GM23338 (cell line): ENCODE measurements around the gene ZNF273. TPM values are rescaled to one million over a fixed set of nuclear protein-coding genes. Genes with fewer than 3 reads are reported as not detected.

ENCODE experiments used
- ATAC-seq: fragments of 200-7000 bp; cut with Tn5 transposase; 3 replicates; pipeline ENCODE4 v1.9.1; 2020
- DNase-seq: peaks from one replicate; pipeline ENCODE4 v3.0.0-alpha.2; 2015; ENCODE audit warnings: low spot score
- H2AFZ ChIP-seq: fragments of 200-600 bp; sonication (generic); 2 replicates; pipeline ENCODE4 v1.8.0; 2016; ENCODE audit warnings: antibody characterized with exemption, mild to moderate bottlenecking, moderate library complexity
- H3F3A ChIP-seq: fragments of 200-600 bp; sonication (generic); replicated peaks from 2 replicates; pipeline ENCODE4 v1.8.0; 2017; ENCODE audit warnings: antibody characterized with exemption, mixed run types, low read depth
- H3K27ac ChIP-seq: fragments of 200-600 bp; sonication (generic); 2 replicates; pipeline ENCODE4 v1.6.1; 2016; ENCODE audit warnings: low read depth
- H3K27me3 ChIP-seq: fragments of 200-600 bp; sonication (generic); 2 replicates; pipeline ENCODE4 v1.8.0; 2016; ENCODE audit warnings: mild to moderate bottlenecking, mixed run types, moderate library complexity; ENCODE audit not compliant: insufficient read depth
- H3K36me3 ChIP-seq: fragments of 200-600 bp; sonication (generic); 2 replicates; pipeline ENCODE4 v1.8.0; 2016; ENCODE audit warnings: mild to moderate bottlenecking; ENCODE audit not compliant: insufficient read depth
- H3K4me1 ChIP-seq: fragments of 200-600 bp; sonication (generic); 2 replicates; pipeline ENCODE4 v1.8.0; 2016; ENCODE audit warnings: mild to moderate bottlenecking, moderate library complexity; ENCODE audit not compliant: insufficient read depth
- H3K4me2 ChIP-seq: fragments of 200-600 bp; sonication (generic); 2 replicates; pipeline ENCODE4 v1.7.1; 2017; ENCODE audit warnings: mixed run types
- H3K4me3 ChIP-seq: fragments of 200-600 bp; sonication (generic); 2 replicates; pipeline ENCODE4 v1.6.1; 2016; ENCODE audit warnings: mixed run types
- H3K79me2 ChIP-seq: fragments of 200-600 bp; sonication (generic); replicated peaks from 2 replicates; pipeline ENCODE4 v1.8.0; 2017; ENCODE audit warnings: mild to moderate bottlenecking; ENCODE audit not compliant: insufficient read depth
- H3K9me2 ChIP-seq: fragments of 200-600 bp; sonication (generic); 2 replicates; pipeline ENCODE4 v1.8.0; 2017; ENCODE audit not compliant: insufficient read depth
- H4K20me1 ChIP-seq: fragments of 200-600 bp; sonication (generic); replicated peaks from 2 replicates; pipeline ENCODE4 v1.8.0; 2017; ENCODE audit warnings: mild to moderate bottlenecking; ENCODE audit not compliant: insufficient read depth
- H3K27ac Mint-ChIP-seq: 2 replicates; pipeline ENCODE4 v1.8.0; 2020; ENCODE audit warnings: inconsistent platforms, mild to moderate bottlenecking, moderate library complexity, mixed read lengths
- H3K27me3 Mint-ChIP-seq: 3 replicates; pipeline ENCODE4 v1.8.0; 2022; ENCODE audit warnings: low read depth, mild to moderate bottlenecking, moderate library complexity, mixed read lengths, inconsistent platforms; ENCODE audit not compliant: insufficient read depth, poor library complexity
- H3K36me3 Mint-ChIP-seq: 3 replicates; pipeline ENCODE4 v1.8.0; 2021; ENCODE audit warnings: low read depth, mild to moderate bottlenecking, inconsistent platforms, moderate library complexity, mixed read lengths
- H3K4me1 Mint-ChIP-seq: 3 replicates; pipeline ENCODE4 v1.8.0; 2020; ENCODE audit warnings: mild to moderate bottlenecking, inconsistent platforms, mixed read lengths
- H3K4me3 Mint-ChIP-seq: 3 replicates; pipeline ENCODE4 v1.8.0; 2021; ENCODE audit warnings: moderate library complexity, mild to moderate bottlenecking, inconsistent platforms, mixed read lengths
- H3K9me3 Mint-ChIP-seq: 3 replicates; pipeline ENCODE4 v1.8.0; 2020; ENCODE audit warnings: moderate library complexity, mild to moderate bottlenecking, inconsistent platforms, mixed read lengths
- CREB1 ChIP-seq: fragments of 250-450 bp; sonication (Bioruptor Pico); IDR thresholded peaks from 2 replicates; pipeline ENCODE4 v1.5.0; 2020; ENCODE audit warnings: low read depth, mild to moderate bottlenecking, moderate library complexity
- EZH2phosphoT487 ChIP-seq: fragments of 200-600 bp; sonication (generic); IDR thresholded peaks from one replicate; pipeline ENCODE4 v1.8.1; 2018; ENCODE audit warnings: antibody characterized with exemption; ENCODE audit not compliant: unreplicated experiment
- JUNB ChIP-seq: IDR thresholded peaks from one replicate; pipeline ENCODE4 v1.6.1; 2016; ENCODE audit warnings: antibody characterized with exemption; ENCODE audit not compliant: unreplicated experiment
- NANOG ChIP-seq: IDR thresholded peaks from 2 replicates; pipeline ENCODE4 v1.6.1; 2016; ENCODE audit warnings: antibody characterized with exemption, borderline replicate concordance
- POLR2AphosphoS5 ChIP-seq: IDR thresholded peaks from 2 replicates; pipeline ENCODE4 v1.6.1; 2016; ENCODE audit warnings: antibody characterized with exemption, low read depth
- STAT1 ChIP-seq: IDR thresholded peaks from one replicate; pipeline ENCODE4 v1.6.1; 2016; ENCODE audit warnings: antibody characterized with exemption; ENCODE audit not compliant: unreplicated experiment
- ZNF114 ChIP-seq: fragments of 250-450 bp; sonication (Bioruptor Pico); IDR thresholded peaks from 2 replicates; pipeline ENCODE4 v1.5.0; 2020; ENCODE audit warnings: mild to moderate bottlenecking, moderate library complexity
- polyA plus RNA-seq: library from polyadenylated mRNA; unstranded; fragments of >200 nt; fragmentation: Nextera tagmentation; extraction: Ambion mirVana; gene quantifications from 2 replicates; pipeline ENCODE4 v1.2.1, GENCODE V29; 2016
- total RNA-seq: library from RNA; depleted of rRNA; stranded (reverse); fragments of >200 nt; shearing (Covaris generic); gene quantifications from 2 replicates; pipeline ENCODE4 v1.2.3, GENCODE V29; 2014
- TF ChIP-seq, protein P1 (sequence below): IDR thresholded peaks from 2 replicates; pipeline ENCODE4 v1.6.1; 2016; ENCODE audit warnings: antibody characterized with exemption
- TF ChIP-seq, protein P2 (sequence below), 2 experiments: fragments of 200-600 bp in 1 of 2; sonication (generic) in 1 of 2; conservative IDR thresholded peaks; 2 replicates each; pipeline versions ENCODE4 v1.5.1 to v1.6.1; 2016 to 2017; ENCODE audit warnings: antibody characterized with exemption in 2 of 2, low read depth in 2 of 2, mild to moderate bottlenecking in 2 of 2, moderate library complexity in 1 of 2
- TF ChIP-seq, protein P3 (sequence below): IDR thresholded peaks from one replicate; pipeline ENCODE4 v1.6.1; 2018; ENCODE audit warnings: antibody characterized with exemption; ENCODE audit not compliant: unreplicated experiment
- TF ChIP-seq, protein P4 (sequence below): fragments of 250-450 bp; sonication (Bioruptor Pico); IDR thresholded peaks from 2 replicates; pipeline ENCODE4 v1.5.0; 2020; ENCODE audit warnings: mild to moderate bottlenecking, moderate library complexity

ZNF273 gene
- total and polyA plus RNA-seq, 2 experiments from 2014 or later: 16.4 to 34.3 TPM

DNA sequence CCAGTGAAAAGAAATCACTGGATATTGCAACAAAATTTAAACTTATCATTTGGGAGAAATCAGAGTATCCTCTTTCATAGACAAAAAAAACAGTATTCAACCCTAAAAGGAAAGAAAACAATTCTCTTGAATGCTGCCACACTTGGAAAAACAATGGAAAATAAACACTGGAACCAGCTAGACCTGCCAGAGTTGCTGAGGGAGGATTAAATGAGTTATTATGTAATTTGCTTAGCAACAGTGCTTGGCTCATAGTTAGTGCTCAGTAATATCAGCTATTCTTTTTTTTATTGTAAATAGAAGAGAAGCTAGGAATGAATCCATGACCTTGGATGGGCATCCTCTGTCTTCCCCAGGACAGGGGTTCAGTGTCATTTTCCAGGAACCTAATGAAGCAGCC, 11.0 kb upstream of the ZNF273 start (continued):
- TF ChIP-seq, protein P1, sequence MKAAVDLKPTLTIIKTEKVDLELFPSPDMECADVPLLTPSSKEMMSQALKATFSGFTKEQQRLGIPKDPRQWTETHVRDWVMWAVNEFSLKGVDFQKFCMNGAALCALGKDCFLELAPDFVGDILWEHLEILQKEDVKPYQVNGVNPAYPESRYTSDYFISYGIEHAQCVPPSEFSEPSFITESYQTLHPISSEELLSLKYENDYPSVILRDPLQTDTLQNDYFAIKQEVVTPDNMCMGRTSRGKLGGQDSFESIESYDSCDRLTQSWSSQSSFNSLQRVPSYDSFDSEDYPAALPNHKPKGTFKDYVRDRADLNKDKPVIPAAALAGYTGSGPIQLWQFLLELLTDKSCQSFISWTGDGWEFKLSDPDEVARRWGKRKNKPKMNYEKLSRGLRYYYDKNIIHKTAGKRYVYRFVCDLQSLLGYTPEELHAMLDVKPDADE: no peak
- TF ChIP-seq NANOG (no peak), POLR2AphosphoS5 (no peak)

DNA sequence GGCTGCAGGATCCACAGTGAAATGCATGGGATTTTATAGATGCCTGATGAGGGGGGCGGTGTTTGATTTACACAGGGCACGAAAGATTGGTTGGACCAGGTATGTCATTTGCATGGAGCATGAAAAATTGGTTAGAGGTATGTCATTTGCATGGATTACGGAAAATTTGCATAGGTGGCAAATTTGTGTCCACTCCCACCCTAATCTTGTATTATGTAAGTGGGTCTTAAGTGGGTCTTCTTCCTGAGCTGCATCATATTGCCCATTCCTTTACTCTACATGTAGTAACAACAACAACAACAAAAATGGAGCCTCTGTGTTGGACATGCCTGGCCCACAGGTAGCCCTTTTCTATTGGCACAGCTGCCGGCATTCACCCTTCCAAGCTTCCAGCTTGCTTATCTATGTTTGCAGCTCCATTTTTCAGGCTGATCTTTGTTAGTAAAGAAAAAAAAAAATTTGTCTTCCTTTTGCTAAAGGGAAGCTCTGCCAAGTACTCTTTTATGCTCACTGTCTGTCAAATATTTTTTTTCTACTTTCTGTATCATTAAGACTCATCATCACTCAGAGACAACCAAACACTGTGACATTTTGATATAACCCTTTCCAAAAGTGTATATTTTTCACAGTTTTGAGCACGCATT, 10.3 kb upstream of the ZNF273 start:
- no peak overlapping the region for H3K4me3 ChIP-seq
- no peak overlapping the region for H3K27ac Mint-ChIP-seq
- no peaks in the 10 kb centered on the region for H3K36me3 ChIP-seq
- peaks cover 41% of the 10 kb centered on the region for H3K27me3 Mint-ChIP-seq
- H3K27me3 ChIP-seq: peaks cover 45% of the 10 kb centered on the region
- H3K9me2 ChIP-seq: no peaks in the 10 kb centered on the region
- no peak overlapping the region for H3K27ac ChIP-seq
- no peak overlapping the region for H2AFZ ChIP-seq
- peaks cover 8% of the 10 kb centered on the region for H3K4me1 ChIP-seq
- no peaks in the 10 kb centered on the region for H3F3A ChIP-seq
- no peak for DNase-seq
- no peak overlapping the region for H3K4me2 ChIP-seq
- H3K4me3 Mint-ChIP-seq: no peak overlapping the region
- H3K4me1 Mint-ChIP-seq: peaks cover 13% of the 10 kb centered on the region
- no peaks in the 10 kb centered on the region for H3K79me2 ChIP-seq
- H4K20me1 ChIP-seq: no peaks in the 10 kb centered on the region
- H3K36me3 Mint-ChIP-seq: no peaks in the 10 kb centered on the region; the same call in 2 of the 3 replicates
- ATAC-seq: no peak
- no peaks in the 10 kb centered on the region; the same call in 2 of the 3 replicates for H3K9me3 Mint-ChIP-seq
- TF ChIP-seq JUNB (no peak), POLR2AphosphoS5 (no peak), CREB1 (CRISPR knock-in tag) (no peak), ZNF114 (CRISPR knock-in tag) (no peak), EZH2phosphoT487 (no peak), NANOG (no peak), STAT1 (no peak)
- TF ChIP-seq, protein P2, sequence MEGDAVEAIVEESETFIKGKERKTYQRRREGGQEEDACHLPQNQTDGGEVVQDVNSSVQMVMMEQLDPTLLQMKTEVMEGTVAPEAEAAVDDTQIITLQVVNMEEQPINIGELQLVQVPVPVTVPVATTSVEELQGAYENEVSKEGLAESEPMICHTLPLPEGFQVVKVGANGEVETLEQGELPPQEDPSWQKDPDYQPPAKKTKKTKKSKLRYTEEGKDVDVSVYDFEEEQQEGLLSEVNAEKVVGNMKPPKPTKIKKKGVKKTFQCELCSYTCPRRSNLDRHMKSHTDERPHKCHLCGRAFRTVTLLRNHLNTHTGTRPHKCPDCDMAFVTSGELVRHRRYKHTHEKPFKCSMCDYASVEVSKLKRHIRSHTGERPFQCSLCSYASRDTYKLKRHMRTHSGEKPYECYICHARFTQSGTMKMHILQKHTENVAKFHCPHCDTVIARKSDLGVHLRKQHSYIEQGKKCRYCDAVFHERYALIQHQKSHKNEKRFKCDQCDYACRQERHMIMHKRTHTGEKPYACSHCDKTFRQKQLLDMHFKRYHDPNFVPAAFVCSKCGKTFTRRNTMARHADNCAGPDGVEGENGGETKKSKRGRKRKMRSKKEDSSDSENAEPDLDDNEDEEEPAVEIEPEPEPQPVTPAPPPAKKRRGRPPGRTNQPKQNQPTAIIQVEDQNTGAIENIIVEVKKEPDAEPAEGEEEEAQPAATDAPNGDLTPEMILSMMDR (conservative IDR thresholded peaks at IDR 0.05; ENCODE audit: low read depth in 2 of 2): no peak
- TF ChIP-seq, protein P3, sequence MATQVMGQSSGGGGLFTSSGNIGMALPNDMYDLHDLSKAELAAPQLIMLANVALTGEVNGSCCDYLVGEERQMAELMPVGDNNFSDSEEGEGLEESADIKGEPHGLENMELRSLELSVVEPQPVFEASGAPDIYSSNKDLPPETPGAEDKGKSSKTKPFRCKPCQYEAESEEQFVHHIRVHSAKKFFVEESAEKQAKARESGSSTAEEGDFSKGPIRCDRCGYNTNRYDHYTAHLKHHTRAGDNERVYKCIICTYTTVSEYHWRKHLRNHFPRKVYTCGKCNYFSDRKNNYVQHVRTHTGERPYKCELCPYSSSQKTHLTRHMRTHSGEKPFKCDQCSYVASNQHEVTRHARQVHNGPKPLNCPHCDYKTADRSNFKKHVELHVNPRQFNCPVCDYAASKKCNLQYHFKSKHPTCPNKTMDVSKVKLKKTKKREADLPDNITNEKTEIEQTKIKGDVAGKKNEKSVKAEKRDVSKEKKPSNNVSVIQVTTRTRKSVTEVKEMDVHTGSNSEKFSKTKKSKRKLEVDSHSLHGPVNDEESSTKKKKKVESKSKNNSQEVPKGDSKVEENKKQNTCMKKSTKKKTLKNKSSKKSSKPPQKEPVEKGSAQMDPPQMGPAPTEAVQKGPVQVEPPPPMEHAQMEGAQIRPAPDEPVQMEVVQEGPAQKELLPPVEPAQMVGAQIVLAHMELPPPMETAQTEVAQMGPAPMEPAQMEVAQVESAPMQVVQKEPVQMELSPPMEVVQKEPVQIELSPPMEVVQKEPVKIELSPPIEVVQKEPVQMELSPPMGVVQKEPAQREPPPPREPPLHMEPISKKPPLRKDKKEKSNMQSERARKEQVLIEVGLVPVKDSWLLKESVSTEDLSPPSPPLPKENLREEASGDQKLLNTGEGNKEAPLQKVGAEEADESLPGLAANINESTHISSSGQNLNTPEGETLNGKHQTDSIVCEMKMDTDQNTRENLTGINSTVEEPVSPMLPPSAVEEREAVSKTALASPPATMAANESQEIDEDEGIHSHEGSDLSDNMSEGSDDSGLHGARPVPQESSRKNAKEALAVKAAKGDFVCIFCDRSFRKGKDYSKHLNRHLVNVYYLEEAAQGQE: no peak
- TF ChIP-seq, protein P1: no peak
- TF ChIP-seq, protein P4, sequence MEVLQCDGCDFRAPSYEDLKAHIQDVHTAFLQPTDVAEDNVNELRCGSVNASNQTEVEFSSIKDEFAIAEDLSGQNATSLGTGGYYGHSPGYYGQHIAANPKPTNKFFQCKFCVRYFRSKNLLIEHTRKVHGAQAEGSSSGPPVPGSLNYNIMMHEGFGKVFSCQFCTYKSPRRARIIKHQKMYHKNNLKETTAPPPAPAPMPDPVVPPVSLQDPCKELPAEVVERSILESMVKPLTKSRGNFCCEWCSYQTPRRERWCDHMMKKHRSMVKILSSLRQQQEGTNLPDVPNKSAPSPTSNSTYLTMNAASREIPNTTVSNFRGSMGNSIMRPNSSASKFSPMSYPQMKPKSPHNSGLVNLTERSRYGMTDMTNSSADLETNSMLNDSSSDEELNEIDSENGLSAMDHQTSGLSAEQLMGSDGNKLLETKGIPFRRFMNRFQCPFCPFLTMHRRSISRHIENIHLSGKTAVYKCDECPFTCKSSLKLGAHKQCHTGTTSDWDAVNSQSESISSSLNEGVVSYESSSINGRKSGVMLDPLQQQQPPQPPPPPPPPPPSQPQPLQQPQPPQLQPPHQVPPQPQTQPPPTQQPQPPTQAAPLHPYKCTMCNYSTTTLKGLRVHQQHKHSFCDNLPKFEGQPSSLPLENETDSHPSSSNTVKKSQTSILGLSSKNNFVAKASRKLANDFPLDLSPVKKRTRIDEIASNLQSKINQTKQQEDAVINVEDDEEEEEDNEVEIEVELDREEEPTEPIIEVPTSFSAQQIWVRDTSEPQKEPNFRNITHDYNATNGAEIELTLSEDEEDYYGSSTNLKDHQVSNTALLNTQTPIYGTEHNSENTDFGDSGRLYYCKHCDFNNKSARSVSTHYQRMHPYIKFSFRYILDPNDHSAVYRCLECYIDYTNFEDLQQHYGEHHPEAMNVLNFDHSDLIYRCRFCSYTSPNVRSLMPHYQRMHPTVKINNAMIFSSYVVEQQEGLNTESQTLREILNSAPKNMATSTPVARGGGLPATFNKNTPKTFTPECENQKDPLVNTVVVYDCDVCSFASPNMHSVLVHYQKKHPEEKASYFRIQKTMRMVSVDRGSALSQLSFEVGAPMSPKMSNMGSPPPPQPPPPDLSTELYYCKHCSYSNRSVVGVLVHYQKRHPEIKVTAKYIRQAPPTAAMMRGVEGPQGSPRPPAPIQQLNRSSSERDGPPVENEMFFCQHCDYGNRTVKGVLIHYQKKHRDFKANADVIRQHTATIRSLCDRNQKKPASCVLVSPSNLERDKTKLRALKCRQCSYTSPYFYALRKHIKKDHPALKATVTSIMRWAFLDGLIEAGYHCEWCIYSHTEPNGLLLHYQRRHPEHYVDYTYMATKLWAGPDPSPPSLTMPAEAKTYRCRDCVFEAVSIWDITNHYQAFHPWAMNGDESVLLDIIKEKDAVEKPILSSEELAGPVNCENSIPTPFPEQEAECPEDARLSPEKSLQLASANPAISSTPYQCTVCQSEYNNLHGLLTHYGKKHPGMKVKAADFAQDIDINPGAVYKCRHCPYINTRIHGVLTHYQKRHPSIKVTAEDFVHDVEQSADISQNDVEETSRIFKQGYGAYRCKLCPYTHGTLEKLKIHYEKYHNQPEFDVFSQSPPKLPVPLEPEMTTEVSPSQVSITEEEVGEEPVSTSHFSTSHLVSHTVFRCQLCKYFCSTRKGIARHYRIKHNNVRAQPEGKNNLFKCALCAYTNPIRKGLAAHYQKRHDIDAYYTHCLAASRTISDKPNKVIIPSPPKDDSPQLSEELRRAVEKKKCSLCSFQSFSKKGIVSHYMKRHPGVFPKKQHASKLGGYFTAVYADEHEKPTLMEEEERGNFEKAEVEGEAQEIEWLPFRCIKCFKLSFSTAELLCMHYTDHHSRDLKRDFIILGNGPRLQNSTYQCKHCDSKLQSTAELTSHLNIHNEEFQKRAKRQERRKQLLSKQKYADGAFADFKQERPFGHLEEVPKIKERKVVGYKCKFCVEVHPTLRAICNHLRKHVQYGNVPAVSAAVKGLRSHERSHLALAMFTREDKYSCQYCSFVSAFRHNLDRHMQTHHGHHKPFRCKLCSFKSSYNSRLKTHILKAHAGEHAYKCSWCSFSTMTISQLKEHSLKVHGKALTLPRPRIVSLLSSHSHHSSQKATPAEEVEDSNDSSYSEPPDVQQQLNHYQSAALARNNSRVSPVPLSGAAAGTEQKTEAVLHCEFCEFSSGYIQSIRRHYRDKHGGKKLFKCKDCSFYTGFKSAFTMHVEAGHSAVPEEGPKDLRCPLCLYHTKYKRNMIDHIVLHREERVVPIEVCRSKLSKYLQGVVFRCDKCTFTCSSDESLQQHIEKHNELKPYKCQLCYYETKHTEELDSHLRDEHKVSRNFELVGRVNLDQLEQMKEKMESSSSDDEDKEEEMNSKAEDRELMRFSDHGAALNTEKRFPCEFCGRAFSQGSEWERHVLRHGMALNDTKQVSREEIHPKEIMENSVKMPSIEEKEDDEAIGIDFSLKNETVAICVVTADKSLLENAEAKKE: no peak
